Activated naive CD8-positive, alpha-beta T cell treated with anti-CD3 and anti-CD28 coated beads, Interleukin-2, amount 10 ng/mL, durations not matched to agents 7 days and 5 days (primary cell): ENCODE results near the gene EML4. TPM values are rescaled to one million over a fixed set of nuclear protein-coding genes. Genes with fewer than 3 reads are reported as not detected.
"Not testable (repeated sequence)": the region's sequence is repeated elsewhere in the genome, so short reads cannot be mapped to it uniquely, and the experiment has no call there.

Experiments
- ATAC-seq: fragments of 150-1000 bp; cut with Tn5 transposase; one replicate; pipeline ENCODE4 v1.10.0; 2021; ENCODE audit warnings: low read depth, moderate library complexity
- POLR2A ChIA-PET: fragments of 350-600 bp; sonication (Branson Sonifier 250); formaldehyde crosslinking; loops from one replicate; lab custom pipeline; 2021; ENCODE audit warnings: antibody characterized with exemption; lab: Charles Lee
- DNase-seq: peaks from one replicate; pipeline ENCODE4 v3.0.0; 2021
- H3K27ac Mint-ChIP-seq: one replicate; pipeline ENCODE4 v1.8.0; 2022; ENCODE audit warnings: mild to moderate bottlenecking, mixed read lengths
- H3K27me3 Mint-ChIP-seq: one replicate; pipeline ENCODE4 v1.8.0; 2022; ENCODE audit warnings: mild to moderate bottlenecking, moderate library complexity, mixed read lengths
- H3K36me3 Mint-ChIP-seq: one replicate; pipeline ENCODE4 v1.8.0; 2021; ENCODE audit warnings: mild to moderate bottlenecking, mixed read lengths
- H3K4me1 Mint-ChIP-seq: one replicate; pipeline ENCODE4 v1.8.0; 2021; ENCODE audit warnings: mixed read lengths
- H3K4me3 Mint-ChIP-seq: one replicate; pipeline ENCODE4 v1.8.0; 2022; ENCODE audit warnings: mild to moderate bottlenecking, moderate library complexity, mixed read lengths
- H3K9me3 Mint-ChIP-seq: one replicate; pipeline ENCODE4 v1.8.0; 2021; ENCODE audit warnings: mixed read lengths
- total RNA-seq, 2 experiments: library from RNA; stranded (reverse); gene quantifications; one replicate each; pipeline ENCODE4 v1.2.3, GENCODE V29; 2021

EML4 gene
- total RNA-seq, 2 experiments from 2014 or later: 111 to 119 TPM

DNA sequence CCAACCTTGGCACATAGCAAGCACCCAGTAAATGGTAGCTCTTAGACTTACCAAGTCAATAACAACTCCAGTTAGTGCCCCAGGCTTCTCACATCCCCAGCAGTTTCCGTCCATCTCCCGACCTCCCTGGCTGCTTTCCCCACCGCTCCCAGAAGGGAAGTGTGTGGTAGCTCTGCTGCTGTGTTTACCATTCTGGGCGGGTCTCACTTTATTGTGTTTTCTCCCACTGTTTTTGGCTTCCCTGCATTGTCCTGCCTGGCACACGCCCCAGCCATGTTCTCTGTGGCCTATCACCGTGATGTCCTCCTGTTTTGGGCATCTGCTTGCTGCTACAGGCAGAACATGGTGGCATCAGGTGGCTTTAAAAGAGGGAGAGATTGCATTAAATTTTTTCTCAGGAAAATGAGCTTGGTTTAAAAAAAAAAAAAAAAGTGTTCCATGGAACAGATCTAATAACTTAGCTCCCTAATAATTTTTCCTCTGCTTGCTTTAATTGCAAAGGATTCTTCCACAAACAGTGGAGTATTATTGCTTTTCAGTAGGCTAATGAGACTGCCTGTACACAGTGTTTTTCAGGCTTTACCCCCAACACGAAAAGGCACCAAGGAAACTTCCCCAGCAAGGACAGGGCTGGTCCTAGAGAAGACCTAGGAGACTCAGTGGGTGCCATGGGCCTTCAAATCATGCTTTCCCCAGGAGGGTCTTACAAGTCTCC, 199.8 kb downstream of the EML4 start:
- Mint-ChIP-seq H3K27ac (no peak overlapping the region), H3K27me3 (peaks cover 2% of the 10 kb centered on the region), H3K4me1 (peaks cover 6% of the 10 kb centered on the region), H3K9me3 (no peaks in the 10 kb centered on the region), H3K4me3 (no peak overlapping the region), H3K36me3 (no peaks in the 10 kb centered on the region)
- ATAC-seq (no peak), DNase-seq (no peak)
- POLR2A ChIA-PET: no interaction called here

- POLR2A ChIA-PET: no interaction called here
- no peak overlapping the region for H3K4me3 Mint-ChIP-seq
- no peak for DNase-seq
- H3K36me3 Mint-ChIP-seq: no peaks in the 10 kb centered on the region
- ATAC-seq: no peak
- peaks cover 4% of the 10 kb centered on the region for H3K27me3 Mint-ChIP-seq
- no peak overlapping the region for H3K27ac Mint-ChIP-seq
- H3K9me3 Mint-ChIP-seq: no peaks in the 10 kb centered on the region
- peaks cover 6% of the 10 kb centered on the region for H3K4me1 Mint-ChIP-seq
Measured at GRCh38 chr2:42369532-42370229, 200.5 kb downstream of the EML4 start.

DNA sequence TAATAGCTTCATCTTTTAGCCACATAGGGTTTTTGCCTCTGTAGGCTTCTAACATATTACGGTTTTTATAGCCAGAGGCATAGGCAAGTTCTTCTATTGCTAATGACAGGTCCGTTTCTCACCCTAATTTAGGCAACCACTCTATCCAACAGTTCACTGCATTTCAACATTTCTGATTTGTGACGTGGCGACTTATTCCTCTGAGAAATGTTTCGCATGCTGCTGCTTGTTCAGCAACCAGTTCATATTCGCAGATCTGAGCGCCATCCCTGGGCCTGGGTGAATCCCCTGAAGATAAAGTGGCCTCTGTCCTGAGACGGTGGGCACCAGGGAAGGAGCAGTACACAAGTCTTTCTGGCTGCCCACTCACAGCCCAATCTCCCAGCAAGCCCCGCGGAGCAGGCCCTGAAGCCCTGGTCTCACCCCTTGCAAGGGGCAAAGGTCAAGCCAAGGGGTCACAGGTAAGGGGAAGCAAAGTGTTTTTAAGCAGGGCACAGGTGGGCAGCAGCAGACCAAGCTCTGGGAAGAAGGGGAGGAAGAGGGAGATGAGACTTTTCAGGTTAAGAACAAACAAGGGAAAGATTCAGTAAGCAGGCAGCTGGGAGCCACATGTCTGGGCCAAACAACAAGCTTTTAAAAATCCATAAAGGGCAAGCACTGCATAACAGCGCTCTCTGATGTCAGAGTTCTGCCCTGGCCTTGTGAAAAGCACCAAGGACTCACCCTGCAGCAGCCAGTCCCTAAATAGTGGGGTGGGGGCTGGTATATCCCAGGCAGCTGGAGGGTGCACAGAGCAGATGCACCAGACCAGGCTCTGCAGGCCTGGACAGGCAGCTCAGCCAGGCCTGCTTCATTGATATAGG, 202.7 kb downstream of the EML4 start:
- H3K27ac Mint-ChIP-seq: no peak overlapping the region
- POLR2A ChIA-PET: interaction anchor here (0.7 kb wide), 1 partner anchor 440 kb away, joined by 4 read pairs; no protein-coding TSS in a partner anchor
- no peak for ATAC-seq
- H3K4me1 Mint-ChIP-seq: peaks cover 4% of the 10 kb centered on the region
- no peaks in the 10 kb centered on the region for H3K36me3 Mint-ChIP-seq
- H3K9me3 Mint-ChIP-seq: no peaks in the 10 kb centered on the region
- peaks cover 4% of the 10 kb centered on the region for H3K27me3 Mint-ChIP-seq
- no peak overlapping the region for H3K4me3 Mint-ChIP-seq
- DNase-seq: no peak

DNA sequence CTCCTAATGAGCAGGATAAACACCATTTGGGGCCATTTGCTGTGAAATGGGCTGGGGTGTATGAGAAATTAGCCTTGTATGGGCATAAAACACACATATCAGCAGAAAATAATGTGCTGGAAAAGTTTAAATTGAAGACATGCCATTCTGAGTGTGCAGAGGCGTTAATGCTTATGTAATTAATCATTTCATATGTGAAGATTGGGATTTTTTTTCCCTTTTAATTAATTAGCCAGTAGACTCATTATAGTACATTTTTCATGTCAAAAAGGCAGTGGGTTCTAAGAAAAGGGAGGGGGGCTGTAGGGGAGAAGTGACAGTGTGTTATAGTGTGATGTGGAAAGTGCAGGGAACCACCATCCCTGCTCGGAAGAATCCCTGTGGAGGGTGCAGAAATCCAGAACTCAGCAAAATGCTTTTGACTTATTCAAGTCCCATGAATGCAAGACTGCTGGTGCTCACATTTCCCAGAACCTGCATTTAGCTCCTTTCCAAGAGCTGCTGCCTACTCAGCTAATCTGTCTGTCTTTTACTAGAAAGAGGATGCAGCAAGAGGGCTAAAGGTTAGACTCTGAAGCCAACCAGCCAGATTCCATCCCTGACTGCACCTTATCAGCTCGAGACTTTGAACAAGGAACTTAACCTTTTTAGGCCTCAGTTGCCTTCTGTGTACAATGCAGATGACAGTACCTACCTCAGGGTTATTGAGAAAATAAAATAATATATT, 203.5 kb downstream of the EML4 start:
- no peak for DNase-seq
- no peaks in the 10 kb centered on the region for H3K9me3 Mint-ChIP-seq
- H3K27me3 Mint-ChIP-seq: peaks cover 4% of the 10 kb centered on the region
- POLR2A ChIA-PET: no interaction called here
- H3K4me1 Mint-ChIP-seq: peaks cover 1% of the 10 kb centered on the region
- H3K27ac Mint-ChIP-seq: no peak overlapping the region
- H3K4me3 Mint-ChIP-seq: no peak overlapping the region
- H3K36me3 Mint-ChIP-seq: no peaks in the 10 kb centered on the region
- ATAC-seq: no peak

DNA sequence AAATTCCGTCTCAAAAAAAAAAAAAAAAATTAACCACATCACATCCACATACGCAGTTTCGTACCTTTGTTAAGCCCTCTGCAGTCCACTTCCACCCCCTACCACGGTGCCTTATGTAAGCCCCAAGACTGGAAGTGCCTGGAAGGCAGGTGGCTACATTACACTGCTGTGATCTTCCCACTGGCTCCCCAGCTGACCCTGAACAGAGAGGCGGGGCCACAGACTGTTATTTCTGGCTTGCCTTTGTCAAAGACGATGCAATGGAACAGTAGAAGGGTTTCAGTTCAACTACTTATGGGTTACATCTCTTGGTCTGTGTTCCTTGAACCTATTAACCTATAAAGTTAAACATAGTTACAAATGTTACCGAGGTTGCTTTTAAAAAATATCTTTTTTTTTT, 207.6 kb downstream of the EML4 start:
- POLR2A ChIA-PET: no interaction called here
- H3K27me3 Mint-ChIP-seq: peaks cover 9% of the 10 kb centered on the region
- no peak for ATAC-seq

DNA sequence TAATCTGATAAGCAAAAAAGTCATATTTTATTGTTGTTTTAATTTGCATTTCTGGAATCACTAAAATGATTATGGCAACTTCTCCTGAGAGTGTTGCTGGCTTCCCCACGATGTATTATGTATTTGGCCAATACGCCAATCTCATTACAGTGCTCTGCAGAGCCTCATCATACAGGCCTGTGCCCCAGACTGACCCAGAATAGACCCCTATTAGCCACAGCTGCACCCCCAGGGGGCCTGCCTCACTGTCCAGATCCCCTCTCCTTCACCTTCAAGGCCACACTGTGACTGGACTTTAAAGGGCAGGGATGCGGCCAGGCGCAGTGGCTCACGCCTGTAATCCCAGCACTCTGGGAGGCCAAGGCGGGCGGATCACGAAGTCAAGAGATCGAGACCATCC, 209.3 kb downstream of the EML4 start:
- no peak overlapping the region for H3K27ac Mint-ChIP-seq
- POLR2A ChIA-PET: no interaction called here
- DNase-seq: no peak
- H3K4me1 Mint-ChIP-seq: no peaks in the 10 kb centered on the region
- ATAC-seq: no peak
- peaks cover 9% of the 10 kb centered on the region for H3K27me3 Mint-ChIP-seq
- no peak overlapping the region for H3K4me3 Mint-ChIP-seq
- H3K9me3 Mint-ChIP-seq: no peaks in the 10 kb centered on the region
- H3K36me3 Mint-ChIP-seq: no peaks in the 10 kb centered on the region

More for the DNA sequence above, 207.6 kb downstream of the EML4 start:
- no peak overlapping the region for H3K27ac Mint-ChIP-seq
- no peaks in the 10 kb centered on the region for H3K4me1 Mint-ChIP-seq
- H3K4me3 Mint-ChIP-seq: no peak overlapping the region
- no peak for DNase-seq
- H3K36me3 Mint-ChIP-seq: no peaks in the 10 kb centered on the region
- no peaks in the 10 kb centered on the region for H3K9me3 Mint-ChIP-seq

GRCh38 chr2:42380026-42380425, 210.9 kb downstream of the EML4 start:
- H3K4me1 Mint-ChIP-seq, ATAC-seq, POLR2A ChIA-PET, H3K36me3 Mint-ChIP-seq, H3K27me3 Mint-ChIP-seq, H3K4me3 Mint-ChIP-seq, DNase-seq, H3K27ac Mint-ChIP-seq, H3K9me3 Mint-ChIP-seq: not testable (repeated sequence)

GRCh38 chr2:42382144-42382543, 213.0 kb downstream of the EML4 start:
- H3K27me3 Mint-ChIP-seq: peaks cover 9% of the 10 kb centered on the region
- no peaks in the 10 kb centered on the region for H3K36me3 Mint-ChIP-seq
- no peaks in the 10 kb centered on the region for H3K9me3 Mint-ChIP-seq
- POLR2A ChIA-PET: no interaction called here
- no peak for DNase-seq
- ATAC-seq: no peak
- H3K4me1 Mint-ChIP-seq: no peaks in the 10 kb centered on the region
- H3K4me3 Mint-ChIP-seq: no peak overlapping the region
- no peak overlapping the region for H3K27ac Mint-ChIP-seq

Other genes starting within 250 kb of the EML4 start
- not detected for gene PKDCC, start 121.3 kb upstream of the EML4 start, total RNA-seq
- gene COX7A2L, start 191.9 kb downstream of the EML4 start, total RNA-seq: 10 to 100 TPM; 88.0 to 92.0 TPM